Stimulated activated CD4-positive, alpha-beta T cell treated with anti-CD3 and anti-CD28 coated beads, Interleukin-15, amount 100 ng/mL, for 48 hours (primary cell): Measurements from ENCODE around the gene BEX2.
"Not testable (repeated sequence)": the region's sequence is repeated elsewhere in the genome, so short reads cannot be mapped to it uniquely, and the experiment has no call there.

Experiments
- DNase-seq, 2 donors: peaks; one replicate each; pipeline ENCODE4 v3.0.0-alpha.2; 2020; ENCODE audit warnings: low read depth in 2 of 2

The BEX2 gene

DNA sequence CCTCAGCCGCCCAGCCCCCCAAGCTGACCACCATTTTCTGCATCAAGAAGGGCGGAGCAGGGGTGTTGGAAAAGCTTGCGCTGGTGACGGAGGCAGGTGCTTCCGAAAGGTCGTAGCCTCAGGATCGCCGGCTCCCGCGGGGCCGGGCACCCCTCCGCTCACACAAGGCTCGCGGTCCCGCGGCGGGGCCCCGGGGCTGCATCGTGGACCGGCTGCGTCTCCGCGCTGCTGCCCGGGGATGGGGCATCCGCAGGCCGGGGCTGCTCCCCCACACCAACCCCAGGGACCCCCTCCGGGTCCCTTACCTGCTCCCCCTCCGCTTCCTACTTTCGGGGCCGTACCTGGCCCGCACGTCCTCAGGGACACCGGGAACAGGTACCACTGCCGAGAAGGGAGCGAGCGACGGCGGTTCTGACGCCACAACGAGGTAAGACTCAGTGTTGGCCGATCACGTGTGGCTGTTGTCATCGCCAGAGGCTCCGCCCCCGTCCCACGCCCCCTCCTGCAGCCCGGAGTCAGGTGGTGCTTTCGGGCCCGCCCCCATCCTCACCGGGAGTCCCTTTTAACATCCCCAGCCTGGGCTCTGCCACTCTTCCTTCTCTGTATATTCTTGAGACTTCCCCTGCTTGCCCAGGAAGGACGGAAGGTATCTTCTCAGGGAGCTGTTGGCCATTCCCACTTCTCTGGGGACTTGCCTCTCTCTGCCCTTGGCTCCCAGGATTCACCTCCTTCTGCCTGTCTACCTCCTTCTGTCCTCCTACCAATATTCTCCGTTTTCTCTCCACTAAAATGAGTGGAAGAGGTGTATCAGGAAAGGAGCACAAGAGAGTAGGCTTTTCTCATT lies at the start of gene BEX2:
Gene BEX2 (minus strand): TSS at position 436 of the 844 bp plus-strand sequence. CDS start 1,014 bp downstream, outside the sequence.
- DNase-seq: peak; percentile 73 to 81

DNA sequence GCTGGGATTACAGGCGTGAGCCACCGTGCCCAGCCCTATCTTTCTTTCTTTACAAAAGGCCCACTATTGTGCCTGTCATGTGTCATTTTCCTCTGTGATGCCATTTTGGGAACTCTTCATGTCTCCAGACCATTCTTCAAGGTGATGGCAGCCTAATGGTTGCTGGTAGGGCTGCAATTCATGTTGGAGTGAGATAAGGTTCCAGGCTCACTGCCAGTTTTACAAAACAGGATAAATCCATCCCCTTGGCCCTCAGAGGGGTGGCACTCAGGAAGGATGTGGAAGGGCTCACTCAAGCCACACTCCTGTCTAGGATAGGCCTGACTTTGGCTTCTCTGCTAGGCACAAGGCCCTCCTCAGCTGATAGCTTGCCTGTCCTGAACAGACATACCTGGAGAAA lies 49.3 kb upstream of the BEX2 start:
- no peak for DNase-seq

- not testable (repeated sequence) for DNase-seq
These were observed 48.8 kb upstream of the BEX2 start for GRCh38 chrX:103359605-103360004.

- DNase-seq: no peak
These were observed 47.1 kb upstream of the BEX2 start for GRCh38 chrX:103357871-103358270.

GRCh38 chrX:103356858-103357257 lies 46.1 kb upstream of the BEX2 start:
- DNase-seq: no peak

GRCh38 chrX:103356130-103356798 lies 45.5 kb upstream of the BEX2 start, which contains the start of gene TCEAL9:
TCEAL9 (plus strand) TSS chrX:103356506; CDS start chrX:103357685, 1,179 bp downstream.
- DNase-seq: no peak

DNA sequence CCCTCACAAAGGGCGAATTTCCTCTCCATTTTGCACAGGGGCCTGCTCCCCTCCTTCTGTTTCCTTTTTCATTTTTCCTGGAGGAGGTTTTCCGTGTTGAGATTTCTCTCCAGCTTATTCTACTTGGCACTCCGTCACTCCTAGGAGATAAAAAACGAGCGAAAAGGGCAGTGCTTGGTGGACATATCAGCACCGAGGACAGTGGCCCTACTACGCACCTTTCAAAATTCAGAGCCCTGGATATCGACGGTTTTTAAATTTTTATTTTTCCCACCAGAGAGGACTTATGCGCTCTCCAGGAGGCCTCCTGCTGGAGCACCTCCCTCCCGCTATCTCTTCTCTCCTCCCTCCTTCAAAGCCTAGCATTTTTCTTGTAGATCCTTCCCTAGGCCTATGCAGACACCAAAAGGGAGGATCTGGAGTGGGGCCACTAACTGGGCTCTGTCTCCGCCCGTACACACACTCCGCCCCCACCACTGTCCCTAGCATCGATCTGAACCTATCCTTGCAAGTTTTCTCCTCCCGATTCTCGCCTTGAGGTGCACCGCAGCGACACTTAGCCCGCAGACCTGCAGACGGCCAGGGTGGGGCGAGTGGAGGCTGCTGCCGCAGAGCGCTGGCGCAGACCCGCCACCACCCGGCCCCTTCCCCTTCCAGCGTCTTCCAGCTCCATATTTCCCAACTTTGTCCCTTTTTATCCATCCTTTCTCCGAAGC lies 37.0 kb upstream of the BEX2 start:
- no peak for DNase-seq

- DNase-seq: no peak
These were observed 33.8 kb upstream of the BEX2 start for GRCh38 chrX:103344606-103345005.

GRCh38 chrX:103343105-103343504 lies 32.3 kb upstream of the BEX2 start:
- peak in 1 of 2 donors; percentile 27 for DNase-seq

GRCh38 chrX:103338663-103339062 lies 27.9 kb upstream of the BEX2 start:
- DNase-seq: no peak

DNA sequence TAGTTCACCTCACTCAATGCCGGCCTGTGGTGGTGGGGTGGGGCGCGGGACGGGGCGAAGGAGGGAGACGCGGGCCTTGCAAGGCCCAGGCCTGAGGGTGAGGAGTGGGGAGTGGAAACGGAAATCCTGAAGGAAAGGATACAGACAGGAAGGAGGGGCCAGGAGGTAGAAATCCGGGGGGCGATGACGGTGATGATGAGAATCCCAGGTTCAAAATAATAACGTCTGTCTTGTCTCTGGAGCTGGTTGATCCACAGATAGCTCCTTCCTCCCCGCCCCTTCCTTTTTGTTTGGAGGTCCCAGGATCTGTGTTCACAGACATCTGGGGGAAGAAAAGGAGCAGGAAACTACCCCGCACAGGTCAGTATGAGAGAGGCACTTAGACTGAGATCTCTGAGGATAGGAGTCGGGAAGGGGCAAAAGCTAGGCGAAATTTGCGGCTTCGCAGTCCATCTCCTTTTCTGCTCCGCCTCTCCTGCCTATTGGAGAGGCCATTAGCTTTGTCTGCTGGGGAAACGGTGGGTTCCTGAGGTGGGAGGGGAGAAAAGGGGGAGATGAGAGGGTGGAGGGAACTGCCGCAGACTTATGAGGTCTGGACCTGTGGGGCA lies 20.0 kb upstream of the BEX2 start:
- no peak for DNase-seq

- DNase-seq: no peak
These were observed 19.2 kb upstream of the BEX2 start, which contains the start of gene TCEAL7 for GRCh38 chrX:103329991-103330390. TCEAL7 (plus strand) TSS chrX:103330239; CDS start chrX:103331404, 1,165 bp downstream.

- no peak for DNase-seq
These were observed 600 bp upstream of the BEX2 start for GRCh38 chrX:103311399-103311780.

- no peak for DNase-seq
These were observed 783 bp downstream of the BEX2 start for GRCh38 chrX:103309860-103310554.

- DNase-seq: not testable (repeated sequence)
These were observed 5.1 kb downstream of the BEX2 start for GRCh38 chrX:103305666-103306065.

- DNase-seq: no peak
These were observed 6.1 kb downstream of the BEX2 start for GRCh38 chrX:103304705-103305104.

DNA sequence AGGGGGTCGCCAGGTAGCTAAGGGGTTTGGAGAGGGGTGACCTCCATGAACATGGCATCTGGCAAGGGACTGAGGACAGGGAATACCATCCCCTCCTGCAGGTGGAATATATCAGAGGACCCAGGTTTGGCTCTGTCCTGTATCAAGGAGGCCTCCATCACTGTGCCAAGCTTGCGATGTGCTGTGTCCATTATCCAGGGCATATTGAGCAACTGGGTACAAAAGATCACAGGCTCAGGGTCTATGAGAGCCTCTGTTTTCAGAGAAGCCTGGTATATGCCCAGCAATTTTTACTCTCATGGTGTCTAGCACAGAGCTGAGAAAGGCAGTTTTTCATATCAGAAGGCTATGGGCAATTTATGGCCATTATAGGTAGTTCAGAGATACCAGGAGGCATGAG lies 17.7 kb downstream of the BEX2 start:
- DNase-seq: no peak

DNA sequence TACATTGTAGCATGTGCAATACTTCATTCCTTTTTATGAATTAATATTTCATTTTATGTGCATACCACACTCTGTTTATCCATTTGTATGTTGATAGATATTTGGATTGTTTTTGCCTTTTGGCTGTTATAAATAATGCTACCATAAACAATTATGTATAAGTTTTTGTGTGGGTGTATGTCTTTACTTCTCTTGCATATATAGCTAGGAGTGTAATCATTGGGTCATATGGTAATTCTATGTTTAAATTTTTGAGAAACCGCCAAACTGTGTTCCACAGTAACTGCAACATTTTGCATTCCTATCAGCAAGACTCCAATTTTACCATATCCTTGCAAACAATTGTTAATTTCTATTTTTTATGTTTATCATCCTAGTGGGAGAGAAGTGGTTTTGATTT lies 31.2 kb downstream of the BEX2 start:
- no peak for DNase-seq

DNA sequence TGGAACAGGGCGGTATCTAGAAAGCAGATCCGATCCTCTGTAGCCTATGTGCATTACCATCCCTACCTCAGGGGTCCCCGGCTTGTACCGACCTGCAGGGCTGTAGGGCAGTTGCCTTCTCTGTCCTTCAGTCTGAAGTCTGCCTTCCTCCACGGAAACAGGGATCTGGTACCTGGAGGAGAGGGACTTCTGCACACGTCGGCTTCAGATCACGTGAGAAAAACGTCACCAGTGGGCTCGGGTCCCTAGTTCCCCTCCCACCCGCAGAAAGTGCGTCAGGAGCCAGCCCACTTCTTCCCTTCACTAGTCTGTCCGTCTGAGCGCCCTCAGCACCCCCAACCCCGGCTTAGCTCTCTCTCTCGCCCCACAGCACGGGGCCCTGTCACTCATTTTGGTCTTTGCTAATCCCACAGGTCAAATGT lies 34.2 kb downstream of the BEX2 start, which contains the start of gene TCEAL5:
Gene TCEAL5 (minus strand): TSS at position 170 of the 422 bp plus-strand sequence. CDS start 2,187 bp downstream, outside the sequence.
- DNase-seq: no peak

GRCh38 chrX:103275947-103276567 lies 34.7 kb downstream of the BEX2 start:
- no peak for DNase-seq

GRCh38 chrX:103274284-103274683 lies 36.5 kb downstream of the BEX2 start:
- DNase-seq: no peak
